SK-N-SH treated with all-trans-retinoic acid at 6 μM for 48 hours (cell line): Measurements from ENCODE around the gene TMC5.
"Not testable (repeated sequence)": the region's sequence is repeated elsewhere in the genome, so short reads cannot be mapped to it uniquely, and the experiment has no call there.

ENCODE experiments used
- ATAC-seq: fragments of 200-7000 bp; cut with Tn5 transposase; 3 replicates; pipeline ENCODE4 v1.9.1; 2020; ENCODE audit warnings: mild to moderate bottlenecking, moderate library complexity
- ARNTL ChIP-seq: fragments of 450-650 bp; formaldehyde crosslinking; IDR thresholded peaks from 2 replicates; pipeline ENCODE4 v1.5.0; 2020; ENCODE audit warnings: low read depth, mild to moderate bottlenecking, moderate library complexity, borderline replicate concordance
- BACH2 ChIP-seq: fragments of 250-450 bp; sonication (Bioruptor Pico); IDR thresholded peaks from 2 replicates; pipeline ENCODE4 v1.9.0; 2021; ENCODE audit warnings: mild to moderate bottlenecking, borderline replicate concordance
- ESRRG ChIP-seq: fragments of 250-450 bp; sonication (Bioruptor Pico); IDR thresholded peaks from 2 replicates; pipeline ENCODE4 v1.6.1; 2021; ENCODE audit warnings: mild to moderate bottlenecking
- ISL1 ChIP-seq: fragments of 250-450 bp; sonication (Bioruptor Pico); IDR thresholded peaks from 2 replicates; pipeline ENCODE4 v2.1.2; 2022; ENCODE audit warnings: mild to moderate bottlenecking, moderate library complexity
- OSR1 ChIP-seq: fragments of 250-450 bp; sonication (Bioruptor Pico); IDR thresholded peaks from 2 replicates; pipeline ENCODE4 v1.8.0; 2022; ENCODE audit warnings: moderate library complexity, mild to moderate bottlenecking, inconsistent platforms
- PPARA ChIP-seq: fragments of 250-450 bp; sonication (Bioruptor Pico); IDR thresholded peaks from 2 replicates; pipeline ENCODE4 v1.5.0; 2020; ENCODE audit warnings: mild to moderate bottlenecking, borderline replicate concordance
- RARB ChIP-seq: fragments of 250-450 bp; sonication (Bioruptor Pico); IDR thresholded peaks from 2 replicates; pipeline ENCODE4 v1.8.0; 2021; ENCODE audit warnings: mild to moderate bottlenecking, moderate library complexity
- SNAI2 ChIP-seq: fragments of 250-450 bp; sonication (Bioruptor Pico); IDR thresholded peaks from 2 replicates; pipeline ENCODE4 v1.5.0; 2020; ENCODE audit warnings: mild to moderate bottlenecking, moderate library complexity
- TCF4 ChIP-seq: fragments of 250-450 bp; sonication (Bioruptor Pico); IDR thresholded peaks from 2 replicates; pipeline ENCODE4 v1.8.0; 2021; ENCODE audit warnings: mild to moderate bottlenecking, moderate library complexity, borderline replicate concordance
- TOX ChIP-seq: fragments of 250-450 bp; sonication (Bioruptor Pico); IDR thresholded peaks from 2 replicates; pipeline ENCODE4 v1.8.0; 2021; ENCODE audit warnings: mild to moderate bottlenecking, moderate library complexity, borderline replicate concordance
- ZC3H10 ChIP-seq: fragments of 250-450 bp; sonication (Bioruptor Pico); IDR thresholded peaks from 2 replicates; pipeline ENCODE4 v1.5.1; 2021; ENCODE audit warnings: mild to moderate bottlenecking, moderate library complexity
- ZFP3 ChIP-seq: fragments of 250-450 bp; sonication (Bioruptor Pico); IDR thresholded peaks from 2 replicates; pipeline ENCODE4 v1.5.0; 2020; ENCODE audit warnings: mild to moderate bottlenecking, moderate library complexity
- ZFP30 ChIP-seq: fragments of 450-650 bp; formaldehyde crosslinking; IDR thresholded peaks from 2 replicates; pipeline ENCODE4 v1.5.0; 2022; ENCODE audit warnings: mild to moderate bottlenecking, moderate library complexity
- ZNF565 ChIP-seq: fragments of 450-650 bp; formaldehyde crosslinking; conservative IDR thresholded peaks from 2 replicates; pipeline ENCODE4 v1.5.0; 2020; ENCODE audit warnings: low read depth, mild to moderate bottlenecking, moderate library complexity
- ZNF70 ChIP-seq: fragments of 450-650 bp; formaldehyde crosslinking; IDR thresholded peaks from 2 replicates; pipeline ENCODE4 v1.5.0; 2020; ENCODE audit warnings: mild to moderate bottlenecking, moderate library complexity
- ZNF8 ChIP-seq: fragments of 450-650 bp; formaldehyde crosslinking; IDR thresholded peaks from 2 replicates; pipeline ENCODE4 v1.5.0; 2020; ENCODE audit warnings: mild to moderate bottlenecking, moderate library complexity
- TF ChIP-seq, protein P1 (sequence below): fragments of 250-450 bp; sonication (Bioruptor Pico); IDR thresholded peaks from 2 replicates; pipeline ENCODE4 v1.8.0; 2020; ENCODE audit warnings: mild to moderate bottlenecking, moderate library complexity, borderline replicate concordance
- TF ChIP-seq, protein P2 (sequence below): fragments of 250-450 bp; sonication (Bioruptor Pico); IDR thresholded peaks from 2 replicates; pipeline ENCODE4 v1.8.0; 2021; ENCODE audit warnings: low read depth, mild to moderate bottlenecking, moderate library complexity, borderline replicate concordance
- TF ChIP-seq, protein P3 (sequence below): fragments of 250-450 bp; sonication (Bioruptor Pico); IDR thresholded peaks from 2 replicates; pipeline ENCODE4 v1.5.1; 2020; ENCODE audit warnings: low read depth, mild to moderate bottlenecking, moderate library complexity
- TF ChIP-seq, protein P4 (sequence below): fragments of 250-450 bp; sonication (Bioruptor Pico); IDR thresholded peaks from 2 replicates; pipeline ENCODE4 v1.5.0; 2020; ENCODE audit warnings: mild to moderate bottlenecking, moderate library complexity
- TF ChIP-seq, protein P5 (sequence below): fragments of 250-450 bp; sonication (Bioruptor Pico); IDR thresholded peaks from 2 replicates; pipeline ENCODE4 v1.5.1; 2021; ENCODE audit warnings: mild to moderate bottlenecking, moderate library complexity

TMC5 gene

DNA sequence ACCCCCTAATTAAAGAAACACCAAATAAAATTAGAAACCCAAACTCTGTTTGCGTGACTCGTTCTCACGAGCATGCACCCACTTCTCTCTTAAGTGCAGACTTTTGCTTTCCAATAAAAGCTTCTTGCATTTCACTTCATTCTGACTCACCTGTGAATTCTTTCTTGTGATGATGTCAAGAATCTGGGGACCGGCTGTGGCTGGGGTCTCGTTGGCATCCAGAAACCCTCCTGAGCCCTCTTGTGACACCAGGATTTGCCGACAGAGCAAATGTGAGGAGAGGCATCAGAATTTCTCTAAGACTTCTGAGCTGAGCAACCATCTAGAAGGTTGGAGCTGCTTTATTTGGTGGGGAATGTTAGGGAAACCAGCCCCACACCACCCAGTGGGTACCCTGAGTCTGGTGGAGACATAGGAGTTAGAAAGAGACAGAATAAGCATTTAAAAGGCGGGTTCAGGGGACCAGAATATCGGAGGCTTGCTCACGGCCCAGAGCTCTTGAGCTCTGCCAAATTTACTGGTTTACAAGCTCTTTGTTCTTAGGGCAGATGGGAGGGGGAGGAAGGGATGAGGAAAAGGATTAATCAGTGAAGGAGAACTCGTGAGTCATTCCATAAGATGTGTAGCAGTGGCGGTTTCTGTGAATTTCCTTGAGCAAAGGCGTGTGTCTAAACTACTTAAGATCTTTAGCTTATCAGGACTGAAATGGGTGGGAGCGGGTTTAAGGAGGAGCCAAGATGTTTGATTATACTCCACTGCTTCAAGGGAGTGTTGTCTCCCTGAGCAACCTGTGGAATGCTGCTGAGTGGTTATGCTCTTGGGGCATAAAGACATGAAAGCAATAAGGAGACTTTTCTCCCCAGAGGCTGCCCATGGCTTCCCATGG, 24.2 kb upstream of the TMC5 start:
- TF ChIP-seq ZFP30 (CRISPR knock-in tag) (no peak), ESRRG (CRISPR knock-in tag) (no peak), SNAI2 (CRISPR knock-in tag) (no peak), ZC3H10 (CRISPR knock-in tag) (no peak), ZNF70 (CRISPR knock-in tag) (no peak)
- TF ChIP-seq, protein P1, sequence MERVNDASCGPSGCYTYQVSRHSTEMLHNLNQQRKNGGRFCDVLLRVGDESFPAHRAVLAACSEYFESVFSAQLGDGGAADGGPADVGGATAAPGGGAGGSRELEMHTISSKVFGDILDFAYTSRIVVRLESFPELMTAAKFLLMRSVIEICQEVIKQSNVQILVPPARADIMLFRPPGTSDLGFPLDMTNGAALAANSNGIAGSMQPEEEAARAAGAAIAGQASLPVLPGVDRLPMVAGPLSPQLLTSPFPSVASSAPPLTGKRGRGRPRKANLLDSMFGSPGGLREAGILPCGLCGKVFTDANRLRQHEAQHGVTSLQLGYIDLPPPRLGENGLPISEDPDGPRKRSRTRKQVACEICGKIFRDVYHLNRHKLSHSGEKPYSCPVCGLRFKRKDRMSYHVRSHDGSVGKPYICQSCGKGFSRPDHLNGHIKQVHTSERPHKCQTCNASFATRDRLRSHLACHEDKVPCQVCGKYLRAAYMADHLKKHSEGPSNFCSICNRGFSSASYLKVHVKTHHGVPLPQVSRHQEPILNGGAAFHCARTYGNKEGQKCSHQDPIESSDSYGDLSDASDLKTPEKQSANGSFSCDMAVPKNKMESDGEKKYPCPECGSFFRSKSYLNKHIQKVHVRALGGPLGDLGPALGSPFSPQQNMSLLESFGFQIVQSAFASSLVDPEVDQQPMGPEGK (CRISPR knock-in tag), result no peak
- TF ChIP-seq, protein P2, sequence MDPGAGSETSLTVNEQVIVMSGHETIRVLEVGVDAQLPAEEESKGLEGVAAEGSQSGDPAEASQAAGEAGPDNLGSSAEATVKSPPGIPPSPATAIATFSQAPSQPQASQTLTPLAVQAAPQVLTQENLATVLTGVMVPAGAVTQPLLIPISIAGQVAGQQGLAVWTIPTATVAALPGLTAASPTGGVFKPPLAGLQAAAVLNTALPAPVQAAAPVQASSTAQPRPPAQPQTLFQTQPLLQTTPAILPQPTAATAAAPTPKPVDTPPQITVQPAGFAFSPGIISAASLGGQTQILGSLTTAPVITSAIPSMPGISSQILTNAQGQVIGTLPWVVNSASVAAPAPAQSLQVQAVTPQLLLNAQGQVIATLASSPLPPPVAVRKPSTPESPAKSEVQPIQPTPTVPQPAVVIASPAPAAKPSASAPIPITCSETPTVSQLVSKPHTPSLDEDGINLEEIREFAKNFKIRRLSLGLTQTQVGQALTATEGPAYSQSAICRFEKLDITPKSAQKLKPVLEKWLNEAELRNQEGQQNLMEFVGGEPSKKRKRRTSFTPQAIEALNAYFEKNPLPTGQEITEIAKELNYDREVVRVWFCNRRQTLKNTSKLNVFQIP (CRISPR knock-in tag), result no peak
- TF ChIP-seq, all 23 proteins: peak for 0
- no peak for ATAC-seq

DNA sequence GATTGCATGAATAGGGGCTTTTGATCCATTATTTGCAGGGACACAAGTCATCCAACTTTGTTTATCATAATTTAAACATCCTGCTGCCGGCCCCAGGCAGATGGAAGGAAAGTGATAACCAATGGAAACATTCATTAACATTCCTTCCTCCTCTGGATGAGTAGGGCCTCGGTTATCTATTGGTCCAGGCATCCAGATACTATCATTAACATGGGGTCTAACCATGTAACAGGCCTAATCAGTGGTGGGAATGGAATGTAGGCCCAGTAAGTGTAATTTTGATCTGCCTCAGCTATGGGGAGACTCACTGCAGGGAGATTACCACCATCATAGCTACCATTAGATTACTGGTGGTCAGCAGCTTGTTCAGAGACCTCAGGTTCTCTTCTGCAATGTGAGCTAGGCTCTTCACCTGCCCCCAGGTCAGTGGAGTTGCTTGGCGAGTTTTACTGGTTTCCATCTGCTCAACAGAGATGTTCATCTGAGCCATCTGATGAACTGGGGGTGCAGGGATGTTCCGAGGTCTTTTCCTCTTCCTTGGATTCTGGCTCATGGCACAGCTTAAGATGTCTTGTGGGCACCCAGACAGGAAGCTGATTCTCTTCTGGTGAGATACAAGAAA, 21.9 kb upstream of the TMC5 start:
- TF ChIP-seq ISL1 (CRISPR knock-in tag), result peak; percentile 29; the same call in 1 of the 2 replicates
- not testable (repeated sequence) for ATAC-seq

DNA sequence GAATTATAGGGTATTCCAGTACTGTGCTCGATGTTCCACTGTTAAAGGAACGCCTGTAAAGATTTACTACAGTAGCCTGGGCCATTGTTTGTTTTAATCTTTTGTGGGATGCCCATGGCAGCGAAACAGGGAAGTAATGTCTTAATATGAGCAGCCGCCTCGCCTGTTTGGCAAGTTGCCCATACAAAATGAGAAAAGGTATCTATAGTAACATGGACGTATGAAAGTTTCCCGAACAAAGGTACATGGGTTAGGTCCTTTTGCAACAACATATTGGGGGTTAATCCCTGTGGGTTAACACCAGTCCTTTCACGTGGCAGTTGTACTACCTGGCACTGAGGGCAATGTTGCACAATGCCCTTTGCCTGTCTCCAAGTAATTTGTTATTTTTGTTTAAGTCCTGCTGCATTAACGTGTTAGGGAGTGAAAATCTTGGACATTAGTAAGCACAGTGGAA, 21.1 kb upstream of the TMC5 start:
- TF ChIP-seq ZNF70 (CRISPR knock-in tag) (no peak), OSR1 (no peak), ZFP3 (no peak), TOX (no peak), ESRRG (CRISPR knock-in tag) (no peak), ZNF565 (no peak), RARB (CRISPR knock-in tag) (no peak), ZC3H10 (CRISPR knock-in tag) (no peak), PPARA (CRISPR knock-in tag) (no peak), TCF4 (CRISPR knock-in tag) (no peak), SNAI2 (CRISPR knock-in tag) (no peak), BACH2 (CRISPR knock-in tag) (no peak), ARNTL (CRISPR knock-in tag) (no peak), ZFP30 (CRISPR knock-in tag) (no peak), ZNF8 (CRISPR knock-in tag) (no peak)
- TF ChIP-seq, protein P3, sequence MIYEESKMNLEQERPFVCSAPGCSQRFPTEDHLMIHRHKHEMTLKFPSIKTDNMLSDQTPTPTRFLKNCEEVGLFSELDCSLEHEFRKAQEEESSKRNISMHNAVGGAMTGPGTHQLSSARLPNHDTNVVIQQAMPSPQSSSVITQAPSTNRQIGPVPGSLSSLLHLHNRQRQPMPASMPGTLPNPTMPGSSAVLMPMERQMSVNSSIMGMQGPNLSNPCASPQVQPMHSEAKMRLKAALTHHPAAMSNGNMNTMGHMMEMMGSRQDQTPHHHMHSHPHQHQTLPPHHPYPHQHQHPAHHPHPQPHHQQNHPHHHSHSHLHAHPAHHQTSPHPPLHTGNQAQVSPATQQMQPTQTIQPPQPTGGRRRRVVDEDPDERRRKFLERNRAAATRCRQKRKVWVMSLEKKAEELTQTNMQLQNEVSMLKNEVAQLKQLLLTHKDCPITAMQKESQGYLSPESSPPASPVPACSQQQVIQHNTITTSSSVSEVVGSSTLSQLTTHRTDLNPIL, result no peak
- TF ChIP-seq, protein P4, sequence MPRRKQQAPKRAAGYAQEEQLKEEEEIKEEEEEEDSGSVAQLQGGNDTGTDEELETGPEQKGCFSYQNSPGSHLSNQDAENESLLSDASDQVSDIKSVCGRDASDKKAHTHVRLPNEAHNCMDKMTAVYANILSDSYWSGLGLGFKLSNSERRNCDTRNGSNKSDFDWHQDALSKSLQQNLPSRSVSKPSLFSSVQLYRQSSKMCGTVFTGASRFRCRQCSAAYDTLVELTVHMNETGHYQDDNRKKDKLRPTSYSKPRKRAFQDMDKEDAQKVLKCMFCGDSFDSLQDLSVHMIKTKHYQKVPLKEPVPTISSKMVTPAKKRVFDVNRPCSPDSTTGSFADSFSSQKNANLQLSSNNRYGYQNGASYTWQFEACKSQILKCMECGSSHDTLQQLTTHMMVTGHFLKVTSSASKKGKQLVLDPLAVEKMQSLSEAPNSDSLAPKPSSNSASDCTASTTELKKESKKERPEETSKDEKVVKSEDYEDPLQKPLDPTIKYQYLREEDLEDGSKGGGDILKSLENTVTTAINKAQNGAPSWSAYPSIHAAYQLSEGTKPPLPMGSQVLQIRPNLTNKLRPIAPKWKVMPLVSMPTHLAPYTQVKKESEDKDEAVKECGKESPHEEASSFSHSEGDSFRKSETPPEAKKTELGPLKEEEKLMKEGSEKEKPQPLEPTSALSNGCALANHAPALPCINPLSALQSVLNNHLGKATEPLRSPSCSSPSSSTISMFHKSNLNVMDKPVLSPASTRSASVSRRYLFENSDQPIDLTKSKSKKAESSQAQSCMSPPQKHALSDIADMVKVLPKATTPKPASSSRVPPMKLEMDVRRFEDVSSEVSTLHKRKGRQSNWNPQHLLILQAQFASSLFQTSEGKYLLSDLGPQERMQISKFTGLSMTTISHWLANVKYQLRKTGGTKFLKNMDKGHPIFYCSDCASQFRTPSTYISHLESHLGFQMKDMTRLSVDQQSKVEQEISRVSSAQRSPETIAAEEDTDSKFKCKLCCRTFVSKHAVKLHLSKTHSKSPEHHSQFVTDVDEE (CRISPR knock-in tag), result no peak
- TF ChIP-seq, protein P1 (CRISPR knock-in tag), result no peak
- TF ChIP-seq, protein P5, sequence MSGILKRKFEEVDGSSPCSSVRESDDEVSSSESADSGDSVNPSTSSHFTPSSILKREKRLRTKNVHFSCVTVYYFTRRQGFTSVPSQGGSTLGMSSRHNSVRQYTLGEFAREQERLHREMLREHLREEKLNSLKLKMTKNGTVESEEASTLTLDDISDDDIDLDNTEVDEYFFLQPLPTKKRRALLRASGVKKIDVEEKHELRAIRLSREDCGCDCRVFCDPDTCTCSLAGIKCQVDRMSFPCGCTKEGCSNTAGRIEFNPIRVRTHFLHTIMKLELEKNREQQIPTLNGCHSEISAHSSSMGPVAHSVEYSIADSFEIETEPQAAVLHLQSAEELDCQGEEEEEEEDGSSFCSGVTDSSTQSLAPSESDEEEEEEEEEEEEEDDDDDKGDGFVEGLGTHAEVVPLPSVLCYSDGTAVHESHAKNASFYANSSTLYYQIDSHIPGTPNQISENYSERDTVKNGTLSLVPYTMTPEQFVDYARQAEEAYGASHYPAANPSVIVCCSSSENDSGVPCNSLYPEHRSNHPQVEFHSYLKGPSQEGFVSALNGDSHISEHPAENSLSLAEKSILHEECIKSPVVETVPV (CRISPR knock-in tag), result no peak
- no peak for ATAC-seq

DNA sequence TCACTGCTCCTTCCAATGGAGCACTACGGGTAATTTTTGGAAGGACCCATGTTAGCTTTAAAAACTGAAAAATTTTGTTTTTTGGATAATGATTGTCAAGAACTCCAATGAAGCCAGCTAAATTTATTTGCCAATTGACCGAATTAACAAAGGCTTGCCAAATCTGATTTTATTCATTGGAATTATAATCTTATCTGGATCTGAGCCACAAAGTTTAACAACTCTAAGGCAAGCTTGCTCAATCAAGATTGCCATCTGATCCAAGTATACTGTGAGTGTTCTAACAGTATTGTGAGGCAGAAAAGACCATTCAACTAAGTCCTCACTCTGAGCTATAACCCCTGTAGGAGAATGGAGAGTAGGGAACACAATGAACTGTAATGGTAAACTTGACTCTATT, 20.3 kb upstream of the TMC5 start:
- not testable (repeated sequence) for ATAC-seq
